ENCODE data around the gene RASL11A. TPM values are rescaled to one million over a fixed set of nuclear protein-coding genes. Genes with fewer than 3 reads are reported as not detected.

RASL11A gene
- total RNA-seq, 1 donor from 2014 or later, result 74.9 TPM

- Histone ChIP-seq H3K36me3 (no peaks in the 10 kb centered on the region), H3K4me1 (peaks cover 61% of the 10 kb centered on the region), H3K27ac (no peak overlapping the region), H3K4me3 (peak overlapping the region in 1 of 2 donors; percentile 78), H3K9me3 (no peaks in the 10 kb centered on the region), H3K27me3 (no peaks in the 10 kb centered on the region)
- no peak for DNase-seq (ENCODE audit: extremely low spot score in 2 of 2)
- TF ChIP-seq POLR2A (IDR thresholded peaks at IDR 0.05) (no peak), POLR2AphosphoS5 (IDR thresholded peaks at IDR 0.05; ENCODE audit: insufficient read depth in 1 of 2, low read depth in 1 of 2) (no peak), CTCF (IDR thresholded peaks at IDR 0.05) (no peak)
- intact Hi-C loops (cut with DNase I), result loop anchor here (5.0 kb wide), 1 partner anchor 102 kb away; the partner anchor contains the start of gene USP12
These were observed 3.2 kb downstream of the RASL11A start for GRCh38 chr13:27273658-27274425.

- no peak for DNase-seq (ENCODE audit: extremely low spot score in 2 of 2)
- H3K4me1 ChIP-seq, result peaks cover 54% of the 10 kb centered on the region
- H3K36me3 ChIP-seq, result no peaks in the 10 kb centered on the region
- H3K27me3 ChIP-seq, result no peaks in the 10 kb centered on the region
- no peak overlapping the region for H3K27ac ChIP-seq
- H3K9me3 ChIP-seq, result no peaks in the 10 kb centered on the region
- TF ChIP-seq CTCF (IDR thresholded peaks at IDR 0.05) (no peak), POLR2A (IDR thresholded peaks at IDR 0.05) (no peak), POLR2AphosphoS5 (IDR thresholded peaks at IDR 0.05; ENCODE audit: insufficient read depth in 1 of 2, low read depth in 1 of 2) (no peak)
- no peak overlapping the region for H3K4me3 ChIP-seq
- intact Hi-C loops (cut with DNase I), result loop anchor here (5.0 kb wide), 2 partner anchors 102 to 287 kb away; partner anchors contain the start of gene USP12
These were observed 4.0 kb downstream of the RASL11A start for GRCh38 chr13:27274631-27275030.

GRCh38 chr13:27276188-27276587 lies 5.6 kb downstream of the RASL11A start:
- H3K4me1 ChIP-seq, result peaks cover 46% of the 10 kb centered on the region
- no peak for DNase-seq (ENCODE audit: extremely low spot score in 2 of 2)
- no peaks in the 10 kb centered on the region for H3K9me3 ChIP-seq
- no peaks in the 10 kb centered on the region for H3K27me3 ChIP-seq
- intact Hi-C loops (cut with DNase I), result loop anchor here (5.0 kb wide), 1 partner anchor 289 kb away; no protein-coding TSS in a partner anchor
- H3K27ac ChIP-seq, result peak overlapping the region; percentile 18
- H3K4me3 ChIP-seq, result no peak overlapping the region
- H3K36me3 ChIP-seq, result no peaks in the 10 kb centered on the region
- TF ChIP-seq POLR2AphosphoS5 (IDR thresholded peaks at IDR 0.05; ENCODE audit: insufficient read depth in 1 of 2, low read depth in 1 of 2) (no peak), CTCF (IDR thresholded peaks at IDR 0.05) (no peak), POLR2A (IDR thresholded peaks at IDR 0.05) (no peak)

- Histone ChIP-seq H3K27me3 (no peaks in the 10 kb centered on the region), H3K4me1 (peaks cover 18% of the 10 kb centered on the region), H3K27ac (no peak overlapping the region), H3K4me3 (no peak overlapping the region), H3K36me3 (no peaks in the 10 kb centered on the region), H3K9me3 (no peaks in the 10 kb centered on the region)
- intact Hi-C loops (cut with DNase I), result loop anchor here (5.0 kb wide), 1 partner anchor 292 kb away; no protein-coding TSS in a partner anchor
- TF ChIP-seq CTCF (IDR thresholded peaks at IDR 0.05) (no peak), POLR2AphosphoS5 (IDR thresholded peaks at IDR 0.05; ENCODE audit: insufficient read depth in 1 of 2, low read depth in 1 of 2) (no peak), POLR2A (IDR thresholded peaks at IDR 0.05) (no peak)
- no peak for DNase-seq (ENCODE audit: extremely low spot score in 2 of 2)
These were observed 8.9 kb downstream of the RASL11A start for GRCh38 chr13:27279506-27279905.

All from vagina (tissue), 2 donors.